ENCODE results near the gene RPP25L. TPM values are rescaled to one million over a fixed set of nuclear protein-coding genes. Genes with fewer than 3 reads are reported as not detected.

The RPP25L gene, protein sequence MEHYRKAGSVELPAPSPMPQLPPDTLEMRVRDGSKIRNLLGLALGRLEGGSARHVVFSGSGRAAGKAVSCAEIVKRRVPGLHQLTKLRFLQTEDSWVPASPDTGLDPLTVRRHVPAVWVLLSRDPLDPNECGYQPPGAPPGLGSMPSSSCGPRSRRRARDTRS
- total RNA-seq (2022) (41.6 and 42.8 TPM in 2 replicates), Bru-seq, nascent RNA (percentile 66 among the genes with signal in this experiment), BruChase-seq, experiment 1, labeled RNA remaining after a 6-hour chase (percentile 82 among the genes with signal in this experiment), BruChase-seq, experiment 2, labeled RNA remaining after a 2-hour chase (percentile 79 among the genes with signal in this experiment)
- long read RNA-seq, transcript RPP25L-201 (2 exons, 1,092 nt): minor isoform, 14 of 55 reads
- long read RNA-seq, transcript RPP25L-202 (2 exons, 888 nt): major isoform, 38 of 55 reads
- long read RNA-seq, partial matches to known transcripts: 3 of 55 reads
- long read RNA-seq, other reads (novel, unspliced or antisense): 0 of 55 reads

DNA sequence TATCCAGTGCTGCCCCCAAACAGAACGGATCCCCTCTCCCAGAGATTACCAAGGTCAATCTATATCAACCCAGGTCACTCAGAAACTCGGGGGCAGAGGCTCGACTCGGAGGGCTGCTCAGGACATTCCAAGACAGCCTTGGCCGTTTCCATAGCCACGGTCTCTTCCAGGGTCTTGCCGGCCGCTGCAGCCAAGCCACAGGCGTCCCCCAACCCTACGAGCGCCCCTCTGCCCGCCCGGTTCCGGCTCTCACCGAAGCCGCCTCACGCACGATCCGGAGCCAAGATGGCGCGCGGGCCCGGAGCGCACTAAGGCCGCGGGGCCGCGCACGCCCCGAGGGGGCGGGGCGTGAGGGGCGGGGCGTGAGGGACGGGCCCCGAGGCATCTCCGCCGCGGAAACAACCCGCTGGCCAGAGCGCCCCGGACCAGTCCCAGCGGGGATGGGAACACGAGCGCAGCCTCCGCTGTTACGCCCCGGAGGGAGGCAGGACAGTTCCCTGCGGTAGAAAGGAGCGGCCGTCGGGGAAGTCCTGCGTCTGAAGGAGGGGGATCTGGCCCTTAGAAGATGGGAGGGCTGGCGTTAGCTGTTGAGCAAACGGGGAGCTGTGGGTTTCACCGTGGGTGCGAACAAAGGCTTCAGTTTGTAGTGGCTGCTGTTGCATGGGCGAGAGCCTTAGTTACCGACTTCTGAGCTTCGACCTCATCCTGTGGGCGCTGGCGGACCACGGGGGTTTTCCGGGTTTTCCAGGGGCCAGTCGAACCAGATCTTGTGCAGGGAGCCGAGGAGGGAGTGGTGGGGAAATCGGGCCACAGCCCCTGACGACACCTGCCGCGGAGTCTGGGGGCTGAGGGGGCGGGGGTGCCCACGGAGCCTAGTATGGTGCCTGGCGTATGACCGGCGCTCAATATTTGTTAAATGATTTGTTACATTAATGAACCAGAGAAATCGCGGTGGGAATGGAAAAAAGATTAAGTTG is at the start of gene RPP25L:
RPP25L (minus strand) TSS at position 287 of the 977 bp plus-strand sequence. CDS start 801 bp downstream, outside the sequence.
- H3K4me3 Mint-ChIP-seq (ENCODE audit: unreplicated experiment): peak within 1 kb of the TSS; percentile 91
- CTCF ChIA-PET: interaction anchor here (0.6 to 8.8 kb wide), 13 partner anchors 9 to 941 kb away, joined by 3 to 113 read pairs (median 4); partner anchors contain the start of genes DCTN3 and SIGMAR1
- H3K36me3 Mint-ChIP-seq (ENCODE audit: insufficient read depth, unreplicated experiment): peaks cover 17% of the 10 kb centered on the region
- peak within 1 kb of the TSS; percentile 97 for H3K27ac Mint-ChIP-seq (ENCODE audit: low read depth, unreplicated experiment)
- H3K9me3 Mint-ChIP-seq (ENCODE audit: unreplicated experiment): no peaks in the 10 kb centered on the region
- intact Hi-C loops (cut with micrococcal nuclease): loop anchor here (1.0 kb wide), 1 partner anchor 22 kb away; no protein-coding TSS in a partner anchor
- TF ChIP-seq, protein P1, sequence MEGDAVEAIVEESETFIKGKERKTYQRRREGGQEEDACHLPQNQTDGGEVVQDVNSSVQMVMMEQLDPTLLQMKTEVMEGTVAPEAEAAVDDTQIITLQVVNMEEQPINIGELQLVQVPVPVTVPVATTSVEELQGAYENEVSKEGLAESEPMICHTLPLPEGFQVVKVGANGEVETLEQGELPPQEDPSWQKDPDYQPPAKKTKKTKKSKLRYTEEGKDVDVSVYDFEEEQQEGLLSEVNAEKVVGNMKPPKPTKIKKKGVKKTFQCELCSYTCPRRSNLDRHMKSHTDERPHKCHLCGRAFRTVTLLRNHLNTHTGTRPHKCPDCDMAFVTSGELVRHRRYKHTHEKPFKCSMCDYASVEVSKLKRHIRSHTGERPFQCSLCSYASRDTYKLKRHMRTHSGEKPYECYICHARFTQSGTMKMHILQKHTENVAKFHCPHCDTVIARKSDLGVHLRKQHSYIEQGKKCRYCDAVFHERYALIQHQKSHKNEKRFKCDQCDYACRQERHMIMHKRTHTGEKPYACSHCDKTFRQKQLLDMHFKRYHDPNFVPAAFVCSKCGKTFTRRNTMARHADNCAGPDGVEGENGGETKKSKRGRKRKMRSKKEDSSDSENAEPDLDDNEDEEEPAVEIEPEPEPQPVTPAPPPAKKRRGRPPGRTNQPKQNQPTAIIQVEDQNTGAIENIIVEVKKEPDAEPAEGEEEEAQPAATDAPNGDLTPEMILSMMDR (IDR thresholded peaks at IDR 0.05; ENCODE audit: unreplicated experiment): no peak
- H3K4me1 Mint-ChIP-seq (ENCODE audit: insufficient read depth, unreplicated experiment): peaks cover 14% of the 10 kb centered on the region
- DNase-seq (ENCODE audit: unreplicated experiment): peak; percentile 83
- H3K27me3 Mint-ChIP-seq (ENCODE audit: insufficient read depth, unreplicated experiment): no peaks in the 10 kb centered on the region
- POLR2A ChIA-PET: interaction anchor here (0.6 to 2.4 kb wide), 6 partner anchors 8 to 72 kb away, joined by 3 to 21 read pairs (median 7); partner anchors contain the start of genes DCTN3 and SIGMAR1
- no TSS peak for BruUV-seq (replicated peaks)

DNA sequence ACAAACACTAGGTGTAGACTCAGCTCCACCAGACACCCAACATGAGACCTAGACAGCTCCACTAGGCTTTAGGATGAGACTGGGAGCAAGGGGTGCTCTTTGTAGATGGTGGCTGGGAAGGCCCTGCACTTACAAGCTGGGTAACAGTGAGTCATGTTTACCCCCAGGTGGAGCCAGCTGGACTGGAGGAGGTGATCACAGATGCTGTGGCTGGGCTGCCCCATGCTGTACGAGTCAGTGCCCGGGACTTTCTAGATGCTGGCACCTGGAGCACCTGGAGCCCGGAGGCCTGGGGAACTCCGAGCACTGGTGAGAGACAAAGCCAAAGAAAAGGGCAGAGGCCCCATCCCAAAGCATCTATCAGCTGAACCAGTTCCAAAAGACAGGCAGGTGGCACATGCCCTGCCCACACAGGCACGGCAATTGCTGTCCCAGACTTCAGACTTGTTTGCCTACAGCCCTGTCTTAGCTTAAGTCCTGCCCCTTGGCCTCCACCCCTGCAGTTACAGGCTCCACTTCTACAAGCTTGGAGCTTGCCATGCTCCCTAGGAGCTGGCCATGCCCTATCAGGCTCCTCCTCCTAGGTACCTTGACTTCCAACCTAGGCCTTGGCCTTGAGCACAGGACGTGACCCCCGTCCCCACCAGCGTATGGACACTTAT is 47.8 kb upstream of the RPP25L start:
- H3K27me3 Mint-ChIP-seq (ENCODE audit: insufficient read depth, unreplicated experiment): no peaks in the 10 kb centered on the region
- peaks cover 15% of the 10 kb centered on the region for H3K4me1 Mint-ChIP-seq (ENCODE audit: insufficient read depth, unreplicated experiment)
- no peak overlapping the region for H3K4me3 Mint-ChIP-seq (ENCODE audit: unreplicated experiment)
- no peaks in the 10 kb centered on the region for H3K36me3 Mint-ChIP-seq (ENCODE audit: insufficient read depth, unreplicated experiment)
- peak; percentile 46 for DNase-seq (ENCODE audit: unreplicated experiment)
- POLR2A ChIA-PET: interaction anchor here (0.8 to 1.6 kb wide), 3 partner anchors 13 to 39 kb away, joined by 4 to 8 read pairs (median 5); partner anchors contain the start of genes DCTN3 and GALT
- no peak overlapping the region for H3K27ac Mint-ChIP-seq (ENCODE audit: low read depth, unreplicated experiment)
- CTCF ChIA-PET: interaction anchor here (0.6 to 2.5 kb wide), 3 partner anchors 13 to 1076 kb away, joined by 3 to 9 read pairs (median 4); partner anchors contain the start of gene GALT
- intact Hi-C loops (cut with micrococcal nuclease): no loop called here
- no peaks in the 10 kb centered on the region for H3K9me3 Mint-ChIP-seq (ENCODE audit: unreplicated experiment)
- TF ChIP-seq, protein P1 (IDR thresholded peaks at IDR 0.05; ENCODE audit: unreplicated experiment): no peak
- BruUV-seq (replicated peaks): no TSS peak

DNA sequence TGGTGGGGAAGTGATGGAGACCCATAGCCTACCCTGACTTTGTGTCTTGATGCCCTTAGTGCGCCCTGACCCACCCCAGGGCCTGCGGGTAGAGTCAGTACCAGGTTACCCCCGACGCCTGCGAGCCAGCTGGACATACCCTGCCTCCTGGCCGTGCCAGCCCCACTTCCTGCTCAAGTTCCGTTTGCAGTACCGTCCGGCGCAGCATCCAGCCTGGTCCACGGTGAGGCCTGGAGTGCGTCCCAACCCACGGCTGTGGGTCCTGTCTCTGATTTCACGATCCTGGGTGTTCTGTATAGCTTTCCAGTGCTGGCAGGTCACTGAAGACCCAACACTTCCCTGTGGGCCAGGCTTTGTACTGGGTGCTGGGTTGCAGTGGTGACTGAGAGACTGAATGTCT is 46.6 kb upstream of the RPP25L start:
- no peak for DNase-seq (ENCODE audit: unreplicated experiment)
- ChIA-PET CTCF (no interaction called here), POLR2A (interaction anchor here (0.7 to 1.0 kb wide), 3 partner anchors 20 to 207 kb away, joined by 3 read pairs; a partner anchor contains a TSS)
- no peak overlapping the region for H3K4me3 Mint-ChIP-seq (ENCODE audit: unreplicated experiment)
- H3K27me3 Mint-ChIP-seq (ENCODE audit: insufficient read depth, unreplicated experiment): no peaks in the 10 kb centered on the region
- TF ChIP-seq, protein P1 (IDR thresholded peaks at IDR 0.05; ENCODE audit: unreplicated experiment): no peak
- peaks cover 8% of the 10 kb centered on the region for H3K4me1 Mint-ChIP-seq (ENCODE audit: insufficient read depth, unreplicated experiment)
- H3K36me3 Mint-ChIP-seq (ENCODE audit: insufficient read depth, unreplicated experiment): no peaks in the 10 kb centered on the region
- H3K27ac Mint-ChIP-seq (ENCODE audit: low read depth, unreplicated experiment): no peak overlapping the region
- no TSS peak for BruUV-seq (replicated peaks)
- intact Hi-C loops (cut with micrococcal nuclease): no loop called here
- no peaks in the 10 kb centered on the region for H3K9me3 Mint-ChIP-seq (ENCODE audit: unreplicated experiment)
